K562 (cell line): ENCODE data around the gene NVL. TPM values are rescaled to one million over a fixed set of nuclear protein-coding genes. Genes with fewer than 3 reads are reported as not detected.

Experiments
- BACH1 ChIP-seq: fragments of 200-800 bp; sonication (Bioruptor generic); IDR thresholded peaks from 2 replicates; pipeline ENCODE4 v1.6.1; 2016; ENCODE audit warnings: missing genetic modification characterization, missing compliant biosample characterization
- E2F1 ChIP-seq: sonication (generic); formaldehyde crosslinking; IDR thresholded peaks from 2 replicates; pipeline ENCODE4 v1.8.1; 2023; ENCODE audit warnings: mild to moderate bottlenecking, missing genetic modification reagents, moderate library complexity
- E2F4 ChIP-seq: sonication (generic); formaldehyde crosslinking; IDR thresholded peaks from 2 replicates; pipeline ENCODE4 v1.8.0; 2022; ENCODE audit warnings: mild to moderate bottlenecking, low read depth, missing genetic modification reagents
- ELF2 ChIP-seq: fragments of 250-450 bp; sonication (Bioruptor Pico); IDR thresholded peaks from 2 replicates; pipeline ENCODE4 v1.5.0; 2021; ENCODE audit warnings: mild to moderate bottlenecking
- GMEB1 ChIP-seq: fragments of 250-450 bp; sonication (Bioruptor Pico); IDR thresholded peaks from 2 replicates; pipeline ENCODE4 v1.4.0; 2020; ENCODE audit warnings: mild to moderate bottlenecking
- HNRNPH1 ChIP-seq: fragments of 200-400 bp; formaldehyde crosslinking; optimal IDR thresholded peaks from 2 replicates; pipeline ENCODE3; 2017; ENCODE audit warnings: low read depth, mild to moderate bottlenecking, low read length, moderate library complexity
- MYBL2 ChIP-seq, 2 experiments: fragments of 450-650 bp in 1 of 2; sonication (generic) in 1 of 2; formaldehyde crosslinking in 1 of 2; IDR thresholded peaks; 2 replicates each; pipeline versions ENCODE4 v1.6.1 to v1.8.1; 2017 to 2022; ENCODE audit warnings: borderline replicate concordance in 1 of 2, inconsistent platforms in 1 of 2, low read depth in 1 of 2, mild to moderate bottlenecking in 1 of 2, missing genetic modification reagents in 1 of 2, moderate library complexity in 1 of 2
- NCOA2 ChIP-seq, 2 experiments: fragments of 450-650 bp; IDR thresholded peaks; 2 replicates each; pipeline ENCODE4 v1.6.1; 2018; ENCODE audit warnings: mild to moderate bottlenecking in 2 of 2, moderate library complexity in 1 of 2; ENCODE audit not compliant: partially characterized antibody in 2 of 2
- PCBP1 ChIP-seq: fragments of 200-400 bp; formaldehyde crosslinking; IDR thresholded peaks from 2 replicates; pipeline ENCODE4 v1.6.1; 2018; ENCODE audit warnings: mild to moderate bottlenecking, low read depth, low read length; ENCODE audit not compliant: poor library complexity, severe bottlenecking
- PREB ChIP-seq: sonication (generic); formaldehyde crosslinking; IDR thresholded peaks from 2 replicates; pipeline ENCODE4 v1.8.1; 2023; ENCODE audit warnings: mild to moderate bottlenecking, missing genetic modification reagents
- SMAD2 ChIP-seq: fragments of 150-350 bp; IDR thresholded peaks from 2 replicates; pipeline ENCODE4 v1.6.1; 2014; ENCODE audit warnings: low read depth, mild to moderate bottlenecking, low read length
- UBTF ChIP-seq, 2 experiments: IDR thresholded peaks; 2 replicates each; pipeline ENCODE4 v1.6.1; 2012; ENCODE audit warnings: improper control_type of control experiment in 2 of 2, low read depth in 2 of 2, low read length in 2 of 2, borderline replicate concordance in 1 of 2
- XRCC3 ChIP-seq: fragments of 450-650 bp; IDR thresholded peaks from 2 replicates; pipeline ENCODE4 v1.6.1; 2017; ENCODE audit warnings: mild to moderate bottlenecking, moderate library complexity
- ZNF561 ChIP-seq: fragments of 450-650 bp; formaldehyde crosslinking; conservative IDR thresholded peaks from 2 replicates; pipeline ENCODE4 v1.4.0; 2020; ENCODE audit warnings: mild to moderate bottlenecking, moderate library complexity
- ZNF695 ChIP-seq: fragments of 450-650 bp; formaldehyde crosslinking; IDR thresholded peaks from 2 replicates; pipeline ENCODE4 v1.4.0; 2020; ENCODE audit warnings: mild to moderate bottlenecking, moderate library complexity
- ZNF785 ChIP-seq: fragments of 250-450 bp; sonication (Bioruptor Pico); IDR thresholded peaks from 2 replicates; pipeline ENCODE4 v1.4.0; 2020; ENCODE audit warnings: mild to moderate bottlenecking
- ZSCAN32 ChIP-seq: fragments of 450-650 bp; formaldehyde crosslinking; IDR thresholded peaks from 2 replicates; pipeline ENCODE4 v1.4.0; 2020; ENCODE audit warnings: mild to moderate bottlenecking, moderate library complexity
- polyA plus RNA-seq, 8 experiments: library from polyadenylated mRNA; depleted of rRNA in 4 of 8; stranded (reverse) in 5 of 8; unstranded in 3 of 8; fragments of >200 nt; fragmentation: Nextera tagmentation in 2 of 8; fragmentation: Illumina TruSeq in 1 of 8; extraction: Ambion mirVana in 2 of 8; extraction: Trizol in 1 of 8; gene quantifications; 2 replicates each; pipeline versions ENCODE4 v1.2.1 to v1.2.3, GENCODE V29; 2011 to 2014; ENCODE audit warnings: inconsistent platforms in 1 of 8, missing spikeins in 1 of 8
- total RNA-seq, 7 experiments: library from RNA; depleted of rRNA in 6 of 7; stranded (reverse); fragments of >200 nt in 6 of 7; fragmentation: Illumina TruSeq in 2 of 7; extraction: Trizol in 2 of 7; gene quantifications; 2 replicates each; pipeline versions ENCODE4 v1.2.1 to v1.2.3, GENCODE V29; 2011 to 2021; ENCODE audit warnings: low replicate concordance in 1 of 7

NVL gene
- total and polyA plus RNA-seq, 9 of the 15 experiments (the other 6 are each of a cell fraction or from before 2014, with no cell fraction given) = 32.5 to 86.6 (median 62.9) TPM

GRCh38 chr1:224182866-224183590 is 146.9 kb downstream of the NVL start, which contains the start of gene DEGS1 (continued):
- TF ChIP-seq PREB (CRISPR knock-in tag) = no peak
- no peak for TF ChIP-seq BACH1
- peak; percentile 50 for TF ChIP-seq GMEB1 (CRISPR knock-in tag)
- peak; percentile 91 to 95 for TF ChIP-seq UBTF (IDR thresholded peaks at IDR 0.05; ENCODE audit: borderline replicate concordance in 1 of 2, low read depth in 2 of 2, low read length in 2 of 2)
- no peak for TF ChIP-seq ELF2 (CRISPR knock-in tag)
- no peak for TF ChIP-seq NCOA2 (IDR thresholded peaks at IDR 0.05; ENCODE audit: partially characterized antibody in 2 of 2)
- no peak for TF ChIP-seq ZSCAN32 (CRISPR knock-in tag)
- TF ChIP-seq ZNF561 (CRISPR knock-in tag) = no peak
- no peak for TF ChIP-seq ZNF785 (CRISPR knock-in tag)
- peak; percentile 42 for TF ChIP-seq PCBP1
- no peak for TF ChIP-seq ZNF695 (CRISPR knock-in tag)
- TF ChIP-seq MYBL2 (IDR thresholded peaks at IDR 0.05; ENCODE audit: low read depth) = no peak
- TF ChIP-seq MYBL2 (CRISPR knock-in tag; IDR thresholded peaks at IDR 0.05; ENCODE audit: borderline replicate concordance) = no peak
- TF ChIP-seq E2F1 (CRISPR knock-in tag) = no peak; the same call in none of the 2 replicates
- TF ChIP-seq XRCC3 = no peak
- no peak for TF ChIP-seq HNRNPH1
- TF ChIP-seq SMAD2 = no peak
- no peak; the same call in 1 of the 2 replicates for TF ChIP-seq E2F4 (CRISPR knock-in tag)
